HG02571 (cell line): Measurements from ENCODE around the gene ELP5.

Experiments used
- ATAC-seq: cut with Tn5 transposase; IDR thresholded peaks from one replicate; pipeline ENCODE4 v1.9.1; 2021; ENCODE audit warnings: mild to moderate bottlenecking, moderate library complexity; ENCODE audit not compliant: unreplicated experiment

ELP5 gene

GRCh38 chr17:7252176-7253043, at the start of gene ELP5:
Gene ELP5 (plus strand): TSS chr17:7252215. CDS start chr17:7252551, 336 bp downstream.
- peak; percentile 47 for ATAC-seq

DNA sequence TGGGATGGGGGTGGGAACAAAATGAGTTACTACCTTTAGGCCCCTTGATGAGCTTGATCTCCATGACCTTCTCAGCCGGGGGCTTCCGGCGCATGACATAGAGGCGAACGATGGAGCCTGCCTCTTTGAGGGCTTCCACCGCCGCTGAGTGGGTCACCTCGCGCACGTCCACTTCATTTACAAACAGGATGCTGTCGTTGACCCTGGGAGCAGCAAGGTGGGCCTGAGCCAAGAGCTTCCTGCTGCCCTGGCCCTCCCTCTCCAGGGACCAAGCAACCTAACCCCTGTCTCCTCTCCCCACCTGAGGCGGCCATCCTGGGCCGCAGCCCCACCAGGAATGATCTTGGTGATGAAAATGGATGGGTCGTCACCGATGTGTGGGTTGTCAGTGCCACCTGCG, 48.6 kb upstream of the ELP5 start:
- no peak for ATAC-seq

GRCh38 chr17:7204336-7204735, 47.7 kb upstream of the ELP5 start:
- ATAC-seq = no peak

- ATAC-seq = peak; percentile 83
These were observed 47.1 kb upstream of the ELP5 start for GRCh38 chr17:7204828-7205461.

DNA sequence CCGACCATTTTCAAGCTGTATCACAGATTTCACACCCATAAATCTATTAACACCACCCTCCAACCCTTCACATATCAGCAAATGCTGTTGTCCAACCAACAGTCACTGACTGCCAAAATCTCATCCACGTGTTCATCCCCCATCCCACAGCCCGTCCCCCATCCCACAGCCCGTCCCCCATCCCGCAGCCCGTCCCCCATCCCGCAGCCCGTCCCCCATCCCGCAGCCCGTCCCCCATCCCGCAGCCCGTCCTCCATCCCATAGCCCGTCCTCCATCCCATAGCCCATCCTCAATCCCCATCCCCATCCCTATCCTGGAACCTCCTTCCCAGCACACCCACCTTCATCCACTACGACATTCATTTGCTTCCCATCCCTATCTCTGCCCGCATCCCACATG, 46.5 kb upstream of the ELP5 start:
- ATAC-seq = no peak

DNA sequence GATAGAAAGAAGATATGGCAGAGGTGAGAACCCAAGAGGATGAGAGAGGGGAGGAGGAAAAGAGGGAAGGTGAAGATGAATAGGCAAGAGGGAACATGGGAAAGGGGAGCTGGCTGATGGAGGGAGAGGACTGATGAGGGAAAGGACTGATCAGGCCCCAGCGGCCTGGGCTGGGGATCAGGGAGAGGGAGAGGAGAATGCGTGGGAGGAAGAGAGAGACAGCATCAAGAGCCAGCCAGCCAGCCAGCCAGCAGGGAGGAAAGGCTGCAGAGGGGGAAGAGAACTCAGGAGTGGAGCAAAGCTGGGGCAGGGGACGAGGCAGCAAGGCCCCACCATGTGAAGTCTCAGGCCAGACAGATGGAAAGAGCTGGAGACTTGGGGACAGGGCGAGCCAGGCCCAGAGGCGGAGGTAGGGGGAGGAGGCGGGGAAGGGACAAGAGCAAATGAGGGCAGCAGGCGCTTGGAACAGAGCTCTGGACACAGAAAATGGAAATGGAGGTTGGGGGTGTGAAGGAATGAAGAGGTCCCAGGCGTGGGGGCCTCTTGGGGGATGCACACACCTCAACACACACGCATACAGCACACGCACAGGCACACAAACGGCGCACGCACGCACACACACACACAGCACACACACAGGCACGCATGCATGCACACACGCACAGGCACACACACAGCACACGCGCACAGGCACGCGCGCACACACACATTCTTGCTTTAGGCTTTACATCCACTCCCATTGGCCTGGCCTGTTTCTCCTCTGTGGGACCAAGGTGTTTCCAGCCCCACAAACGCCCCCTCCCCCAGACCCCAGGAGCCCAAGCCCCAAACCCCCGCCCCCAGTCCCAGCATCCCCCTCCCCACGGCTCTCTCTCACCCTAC, 44.7 kb upstream of the ELP5 start:
- no peak for ATAC-seq

DNA sequence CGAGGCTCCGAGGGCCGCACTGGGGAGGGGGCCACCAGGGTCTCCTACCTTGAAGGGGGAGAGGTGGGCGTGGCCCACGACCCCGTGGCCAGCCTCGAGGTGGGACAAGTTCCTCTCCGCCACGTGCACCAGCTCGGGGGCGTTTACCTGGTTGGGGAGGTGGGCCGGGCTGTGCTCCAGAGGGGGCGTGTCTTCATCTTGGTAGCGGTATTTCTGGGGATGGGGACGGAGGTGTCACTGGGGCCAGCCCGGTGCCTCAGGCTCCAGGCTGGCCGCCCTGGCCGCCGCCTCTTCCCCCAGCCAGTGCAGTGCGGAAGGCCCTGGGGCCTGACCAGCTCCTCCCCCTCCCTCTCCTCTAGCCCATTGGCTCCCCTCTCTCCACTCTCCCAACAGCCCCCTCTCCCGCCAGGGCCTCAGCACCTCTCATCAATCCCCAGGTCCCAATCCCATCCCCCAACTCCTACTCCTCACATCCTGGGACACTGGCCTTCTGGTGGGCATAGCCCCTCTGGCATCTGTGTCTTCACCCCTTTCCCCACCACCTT, 43.9 kb upstream of the ELP5 start:
- no peak for ATAC-seq

GRCh38 chr17:7208754-7209460, 43.1 kb upstream of the ELP5 start:
- ATAC-seq = no peak

DNA sequence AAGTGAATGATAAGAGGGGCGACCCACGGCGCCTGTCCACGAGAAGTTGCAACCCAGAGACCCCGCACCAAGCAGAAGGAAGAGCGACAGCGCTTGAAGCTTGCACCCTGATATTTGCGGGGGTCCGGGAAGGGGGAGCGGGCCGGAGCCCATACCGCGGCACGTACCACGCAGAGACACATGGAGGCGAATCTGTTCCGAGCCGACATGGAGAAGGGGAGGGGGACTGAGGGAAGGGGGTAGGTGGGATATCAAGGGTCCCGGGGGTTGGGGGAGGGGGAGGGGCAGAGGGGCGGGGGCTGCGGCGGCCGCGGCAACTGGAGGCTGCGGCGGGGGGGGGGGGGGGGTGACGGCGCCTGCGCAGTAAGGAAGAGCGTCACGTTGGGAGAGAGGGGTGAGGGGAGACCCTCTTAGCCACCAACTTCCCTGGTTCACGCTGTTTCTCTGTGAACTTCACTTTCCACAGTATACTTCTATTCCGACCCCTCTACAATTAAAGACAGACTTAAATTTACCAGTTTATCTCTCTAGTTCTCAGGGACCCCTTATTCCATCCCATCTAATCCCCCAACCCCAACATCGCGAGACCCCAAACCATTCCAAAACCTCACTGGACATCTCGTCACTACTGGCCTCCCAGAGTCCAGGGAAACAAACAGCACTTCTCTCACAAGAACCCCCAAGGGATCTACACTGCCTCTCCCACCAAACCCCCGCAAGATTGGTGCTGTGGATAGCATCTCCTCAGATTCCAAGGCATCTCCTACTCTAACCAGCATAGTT, 40.3 kb upstream of the ELP5 start:
- no peak for ATAC-seq

GRCh38 chr17:7213895-7214299, 38.1 kb upstream of the ELP5 start:
- no peak for ATAC-seq

DNA sequence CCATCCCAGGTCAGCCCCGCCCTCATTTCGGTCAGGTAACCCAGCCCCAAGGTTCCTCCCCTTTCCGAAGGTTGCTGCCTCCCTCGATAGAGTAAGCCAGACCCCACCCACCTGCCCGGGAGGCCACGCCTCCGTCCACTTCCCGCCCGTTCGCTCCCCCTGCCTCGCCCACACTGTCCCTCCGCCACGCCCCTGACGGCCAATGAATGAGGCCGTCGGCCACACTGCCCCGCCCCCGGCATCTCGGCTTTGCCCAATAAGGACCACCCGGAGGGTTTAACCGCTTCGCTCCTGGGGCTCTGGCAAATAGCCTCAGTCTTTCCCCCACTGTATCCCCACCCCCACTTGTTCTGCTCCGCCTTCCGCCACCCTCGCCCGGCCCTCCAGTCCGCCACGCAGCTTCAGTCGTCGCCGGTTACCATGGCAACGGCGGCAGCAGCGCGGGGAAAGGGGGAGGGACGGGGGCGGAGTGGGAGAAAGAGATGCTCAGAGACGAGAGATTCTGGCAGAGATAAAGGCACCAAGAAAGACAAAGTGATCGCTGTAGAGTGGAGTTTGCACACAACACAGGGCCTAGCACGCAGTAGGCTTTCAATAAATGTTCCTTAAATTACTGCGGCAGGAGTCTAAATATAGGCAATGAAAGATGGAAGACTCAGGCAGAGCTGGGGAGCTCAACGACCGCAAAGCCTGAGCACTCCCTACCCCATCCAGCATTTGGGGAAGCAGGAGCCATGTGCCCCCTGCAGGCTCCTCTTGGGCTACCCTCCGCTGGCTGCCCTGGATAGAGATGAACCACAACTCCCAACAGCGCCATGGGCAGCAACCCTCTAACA, 37.5 kb upstream of the ELP5 start:
- peak; percentile 69 for ATAC-seq

DNA sequence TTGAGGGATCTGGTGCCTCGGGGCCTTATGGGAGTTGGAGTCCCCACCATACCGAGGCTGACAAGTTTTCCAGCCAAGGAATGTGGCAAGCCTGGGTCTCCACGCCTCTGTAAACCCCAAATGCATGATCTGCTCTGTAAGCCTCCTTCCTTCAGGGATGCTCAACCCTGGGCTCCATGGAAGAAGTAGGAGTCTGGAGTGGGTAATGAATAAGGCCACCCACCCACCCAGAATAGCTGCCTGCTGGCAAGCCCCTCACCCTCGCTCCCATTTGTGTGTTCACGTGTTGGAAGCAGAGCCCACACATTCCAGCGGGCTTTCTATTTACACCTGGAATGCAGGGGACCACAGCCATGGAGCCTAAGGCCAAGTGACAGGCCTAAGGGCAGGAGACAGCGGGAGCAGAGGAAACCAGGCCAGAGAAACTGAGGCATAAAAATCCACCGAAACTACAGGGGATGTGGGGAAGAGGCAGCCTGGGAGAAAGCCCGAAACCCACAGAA, 36.8 kb upstream of the ELP5 start:
- ATAC-seq = no peak

GRCh38 chr17:7215652-7216180, 36.3 kb upstream of the ELP5 start:
- ATAC-seq = no peak

DNA sequence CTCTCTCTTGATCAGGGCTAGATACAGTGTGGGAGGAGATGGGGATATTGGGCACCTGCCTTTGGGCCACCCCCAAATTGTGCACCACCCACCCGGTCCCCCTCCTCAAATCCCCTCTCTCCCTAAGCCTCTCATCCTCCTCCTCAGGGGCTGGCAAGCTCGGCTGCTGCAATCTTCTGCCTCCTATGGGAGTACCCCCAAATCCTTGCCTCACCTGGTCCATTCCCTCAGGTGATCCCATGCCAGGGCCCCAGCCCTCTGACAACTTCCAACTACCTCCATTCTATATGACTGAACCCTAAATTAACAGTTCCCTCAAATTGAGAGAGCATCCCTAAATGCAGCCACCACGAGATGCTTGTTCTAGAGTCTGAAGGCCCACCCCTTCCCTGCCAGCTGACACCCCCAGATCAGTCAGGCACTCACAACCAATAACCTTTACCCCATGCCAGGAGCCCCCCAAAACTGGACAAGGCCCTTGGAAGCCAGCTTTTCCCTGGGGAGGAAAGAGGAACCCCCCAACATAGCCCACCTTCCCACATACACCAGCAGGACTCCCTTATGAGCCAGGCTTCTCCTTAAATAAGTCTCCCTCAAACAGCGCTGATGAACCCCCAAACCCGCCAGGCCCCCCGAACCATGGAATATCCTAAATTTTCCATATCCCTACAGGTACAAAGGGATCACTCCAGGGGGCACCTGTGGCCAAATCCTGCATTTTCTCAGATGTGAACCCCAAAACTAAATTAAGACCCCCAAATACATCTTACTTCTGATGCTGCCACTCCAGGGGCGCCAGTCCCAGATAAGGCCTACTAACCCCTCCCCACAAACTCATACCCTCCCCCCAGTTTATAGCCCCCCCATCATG, 35.5 kb upstream of the ELP5 start:
- ATAC-seq = no peak

DNA sequence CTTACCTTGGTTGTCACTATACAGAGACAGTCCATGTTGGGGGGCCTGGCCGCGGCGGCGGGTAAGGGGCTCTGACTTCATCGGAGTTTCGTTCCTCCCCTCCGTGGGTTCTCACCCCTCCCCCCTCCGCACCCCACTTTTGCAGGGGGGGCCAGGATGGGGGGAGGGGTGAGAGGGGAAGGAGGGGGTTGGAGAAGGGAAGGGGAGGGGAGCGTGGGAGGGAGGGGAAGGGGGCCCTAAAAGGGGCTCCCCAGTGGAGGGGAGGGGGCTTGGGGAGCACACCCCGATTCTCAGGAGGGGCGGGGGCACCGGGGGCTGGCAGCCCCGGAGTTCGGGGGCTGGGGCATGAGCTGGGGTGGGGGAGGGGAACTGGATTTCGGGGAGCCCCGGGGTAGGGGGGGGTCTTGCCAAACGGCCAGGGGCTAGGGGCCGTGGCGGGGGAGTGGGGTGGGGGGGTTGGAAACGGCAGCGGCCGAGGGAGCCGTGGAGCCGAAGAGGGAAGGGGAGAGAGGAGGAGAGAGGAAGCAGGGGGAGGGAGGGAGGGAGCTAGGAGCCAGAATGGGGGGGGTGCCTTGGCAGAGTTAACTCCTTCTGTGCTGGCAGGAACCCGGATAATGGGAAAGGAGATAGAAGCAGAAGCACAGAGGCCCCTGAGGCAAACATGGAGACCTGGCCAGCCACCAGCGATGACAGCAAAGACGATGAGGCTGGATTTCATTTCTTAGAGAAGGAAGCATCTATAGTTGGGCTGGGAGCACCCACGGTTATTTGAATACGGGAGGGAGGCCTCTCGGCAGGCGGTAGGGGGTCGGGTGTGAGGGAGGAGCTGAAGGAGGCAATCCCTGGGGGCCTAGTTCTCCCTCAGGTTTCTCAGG, 34.7 kb upstream of the ELP5 start:
- ATAC-seq = no peak

GRCh38 chr17:7218166-7218565, 33.8 kb upstream of the ELP5 start:
- no peak for ATAC-seq
